Endothelial cell (in vitro differentiated cells): Measurements from ENCODE around the gene MICALL2. TPM values are rescaled to one million over a fixed set of nuclear protein-coding genes. Genes with fewer than 3 reads are reported as not detected.

Source experiments
- DNase-seq: peaks from one replicate; pipeline ENCODE4 v3.0.0; 2021; ENCODE audit warnings: low spot score
- H3K27ac Mint-ChIP-seq: one replicate; pipeline ENCODE4 v1.8.0; 2021; ENCODE audit warnings: mixed read lengths, inconsistent platforms; ENCODE audit not compliant: unreplicated experiment
- H3K27me3 Mint-ChIP-seq: one replicate; pipeline ENCODE4 v1.8.0; 2021; ENCODE audit warnings: mild to moderate bottlenecking, moderate library complexity, mixed read lengths, inconsistent platforms; ENCODE audit not compliant: unreplicated experiment
- H3K36me3 Mint-ChIP-seq: one replicate; pipeline ENCODE4 v1.8.0; 2021; ENCODE audit warnings: mild to moderate bottlenecking, low read depth, mixed read lengths, inconsistent platforms; ENCODE audit not compliant: unreplicated experiment
- H3K4me1 Mint-ChIP-seq: one replicate; pipeline ENCODE4 v1.8.0; 2021; ENCODE audit warnings: mild to moderate bottlenecking, mixed read lengths, inconsistent platforms; ENCODE audit not compliant: unreplicated experiment
- H3K4me3 Mint-ChIP-seq: one replicate; pipeline ENCODE4 v1.8.0; 2021; ENCODE audit warnings: mild to moderate bottlenecking, mixed read lengths, inconsistent platforms; ENCODE audit not compliant: unreplicated experiment
- H3K9me3 Mint-ChIP-seq: one replicate; pipeline ENCODE4 v1.8.0; 2021; ENCODE audit warnings: mixed read lengths, inconsistent platforms; ENCODE audit not compliant: unreplicated experiment
- total RNA-seq: library from RNA; stranded (reverse); fragmentation: NEBNext Ultra II Directional; extraction: Animal tissue kit (Norgen Biotek cat#: 25700); gene quantifications from one replicate; pipeline ENCODE4 v1.2.1, GENCODE V29; 2021; ENCODE audit not compliant: unreplicated experiment
- TF ChIP-seq, protein P1 (sequence below): fragments of 200-600 bp; sonication (generic); IDR thresholded peaks from one replicate; pipeline ENCODE4 v1.5.0; 2021; ENCODE audit warnings: antibody characterized with exemption; ENCODE audit not compliant: unreplicated experiment

MICALL2 gene
- total RNA-seq, 1 donor from 2014 or later, result 25.0 TPM

GRCh38 chr7:1492640-1493039 lies 33.4 kb upstream of the MICALL2 start:
- Mint-ChIP-seq H3K27me3 (peaks cover 14% of the 10 kb centered on the region), H3K36me3 (peaks cover 35% of the 10 kb centered on the region), H3K4me1 (no peaks in the 10 kb centered on the region), H3K4me3 (peak overlapping the region; percentile 47), H3K27ac (peak overlapping the region; percentile 32), H3K9me3 (no peaks in the 10 kb centered on the region)
- no peak for DNase-seq
- TF ChIP-seq, protein P1, sequence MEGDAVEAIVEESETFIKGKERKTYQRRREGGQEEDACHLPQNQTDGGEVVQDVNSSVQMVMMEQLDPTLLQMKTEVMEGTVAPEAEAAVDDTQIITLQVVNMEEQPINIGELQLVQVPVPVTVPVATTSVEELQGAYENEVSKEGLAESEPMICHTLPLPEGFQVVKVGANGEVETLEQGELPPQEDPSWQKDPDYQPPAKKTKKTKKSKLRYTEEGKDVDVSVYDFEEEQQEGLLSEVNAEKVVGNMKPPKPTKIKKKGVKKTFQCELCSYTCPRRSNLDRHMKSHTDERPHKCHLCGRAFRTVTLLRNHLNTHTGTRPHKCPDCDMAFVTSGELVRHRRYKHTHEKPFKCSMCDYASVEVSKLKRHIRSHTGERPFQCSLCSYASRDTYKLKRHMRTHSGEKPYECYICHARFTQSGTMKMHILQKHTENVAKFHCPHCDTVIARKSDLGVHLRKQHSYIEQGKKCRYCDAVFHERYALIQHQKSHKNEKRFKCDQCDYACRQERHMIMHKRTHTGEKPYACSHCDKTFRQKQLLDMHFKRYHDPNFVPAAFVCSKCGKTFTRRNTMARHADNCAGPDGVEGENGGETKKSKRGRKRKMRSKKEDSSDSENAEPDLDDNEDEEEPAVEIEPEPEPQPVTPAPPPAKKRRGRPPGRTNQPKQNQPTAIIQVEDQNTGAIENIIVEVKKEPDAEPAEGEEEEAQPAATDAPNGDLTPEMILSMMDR, result no peak

- no peaks in the 10 kb centered on the region for H3K4me1 Mint-ChIP-seq
- no peaks in the 10 kb centered on the region for H3K9me3 Mint-ChIP-seq
- peak overlapping the region; percentile 47 for H3K4me3 Mint-ChIP-seq
- peaks cover 35% of the 10 kb centered on the region for H3K36me3 Mint-ChIP-seq
- peak overlapping the region; percentile 32 for H3K27ac Mint-ChIP-seq
- DNase-seq, result no peak
- H3K27me3 Mint-ChIP-seq, result peaks cover 14% of the 10 kb centered on the region
- TF ChIP-seq, protein P1, result no peak
Observed at GRCh38 chr7:1492221-1492620, 33.0 kb upstream of the MICALL2 start.

GRCh38 chr7:1490837-1491236 lies 31.6 kb upstream of the MICALL2 start:
- Mint-ChIP-seq H3K36me3 (peaks cover 37% of the 10 kb centered on the region), H3K27me3 (peaks cover 16% of the 10 kb centered on the region)

GRCh38 chr7:1489336-1489735 lies 30.1 kb upstream of the MICALL2 start:
- Mint-ChIP-seq H3K4me1 (no peaks in the 10 kb centered on the region), H3K4me3 (no peak overlapping the region), H3K27me3 (peaks cover 17% of the 10 kb centered on the region), H3K36me3 (peaks cover 43% of the 10 kb centered on the region), H3K27ac (no peak overlapping the region), H3K9me3 (no peaks in the 10 kb centered on the region)
- TF ChIP-seq, protein P1, result no peak
- DNase-seq, result no peak

More at GRCh38 chr7:1490837-1491236, 31.6 kb upstream of the MICALL2 start:
- Mint-ChIP-seq H3K9me3 (no peaks in the 10 kb centered on the region), H3K27ac (no peak overlapping the region), H3K4me1 (no peaks in the 10 kb centered on the region), H3K4me3 (peak overlapping the region; percentile 31)
- no peak for DNase-seq
- TF ChIP-seq, protein P1, result no peak

DNA sequence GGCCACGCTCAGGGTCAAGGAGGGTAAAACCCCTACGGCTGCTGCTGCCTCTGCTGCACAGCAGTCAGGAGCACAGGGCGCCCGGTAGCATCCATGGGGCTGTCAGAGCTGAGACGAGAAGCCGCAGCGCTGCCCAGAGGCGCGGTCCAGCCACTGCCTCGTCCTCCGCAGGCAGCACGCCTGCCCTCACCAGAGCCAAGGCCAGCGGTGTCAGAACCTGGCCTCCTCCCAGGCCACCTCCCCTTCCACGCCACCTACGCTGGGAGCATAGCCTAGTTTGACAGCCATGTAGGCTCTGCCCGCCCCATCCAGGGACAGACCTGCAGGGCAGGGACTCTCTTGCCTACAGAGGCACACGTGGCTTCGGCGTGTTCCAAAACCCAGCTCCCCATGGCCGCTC lies 28.7 kb upstream of the MICALL2 start:
- Mint-ChIP-seq H3K36me3 (peaks cover 49% of the 10 kb centered on the region), H3K27me3 (peaks cover 16% of the 10 kb centered on the region), H3K4me1 (no peaks in the 10 kb centered on the region), H3K27ac (peak overlapping the region; percentile 22), H3K4me3 (peak overlapping the region; percentile 28), H3K9me3 (no peaks in the 10 kb centered on the region)
- TF ChIP-seq, protein P1, result no peak
- DNase-seq, result no peak
